ENCODE data around the gene GTPBP1. TPM values are rescaled to one million over a fixed set of nuclear protein-coding genes. Genes with fewer than 3 reads are reported as not detected.

Gene GTPBP1
- total and polyA plus RNA-seq, 11 donors: 15.6 to 45.3 (median 28.1) TPM

DNA sequence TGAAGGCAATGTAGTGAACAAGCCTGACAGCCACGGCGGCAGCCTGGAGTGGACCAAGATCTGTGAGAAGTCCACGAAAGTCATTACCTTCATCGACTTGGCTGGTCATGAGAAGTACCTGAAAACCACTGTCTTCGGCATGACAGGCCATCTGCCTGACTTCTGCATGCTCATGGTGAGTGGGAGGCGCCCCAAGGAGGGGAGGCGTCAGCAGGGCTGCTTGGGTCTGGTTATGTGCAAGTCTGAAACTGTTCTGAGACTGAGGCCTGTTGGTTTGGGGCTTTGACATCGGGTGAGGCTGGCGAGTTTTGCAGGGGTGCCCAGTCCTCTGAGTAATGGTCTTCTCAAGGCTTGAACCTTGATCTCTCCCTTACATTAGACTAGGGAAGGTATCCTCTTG, 11.1 kb downstream of the GTPBP1 start:
- H3K9me3 ChIP-seq: no peaks in the 10 kb centered on the region
- DNase-seq (peak in 1 of 5 donors; percentile 14), ATAC-seq (no peak)
- H3K27me3 ChIP-seq: no peaks in the 10 kb centered on the region
- WGBS, 4 donors: 89 to 96% (median 91%) methylated on average over 6 to 9 of the region's 9 CpGs
- H3K36me3 ChIP-seq: peaks cover 0 to 70% (median 42%) of the 10 kb centered on the region in 9 donors
- H3K4me1 ChIP-seq: peaks cover 0 to 43% (median 27%) of the 10 kb centered on the region in 12 donors
- no peak overlapping the region for H3K4me3 ChIP-seq
- TF ChIP-seq CTCF (IDR thresholded peaks at IDR 0.05): no peak
- H3K27ac ChIP-seq: no peak overlapping the region
- intact Hi-C loops (cut with DNase I): loop anchor here in 1 of 10 donors (5.0 kb wide), 1 partner anchor 35 kb away; no protein-coding TSS in a partner anchor

- TF ChIP-seq CTCF (IDR thresholded peaks at IDR 0.05) (no peak), POLR2A (IDR thresholded peaks at IDR 0.05) (no peak)
- no peak for DNase-seq
- Histone ChIP-seq H3K9me3 (no peaks in the 10 kb centered on the region), H3K4me1 (peaks cover 0 to 39% (median 26%) of the 10 kb centered on the region in 12 donors), H3K27me3 (no peaks in the 10 kb centered on the region), H3K27ac (no peak overlapping the region), H3K36me3 (peaks cover 0 to 72% (median 46%) of the 10 kb centered on the region in 9 donors), H3K4me3 (no peak overlapping the region)
- 85 to 95% (median 91%) methylated on average over 6 of the region's 6 CpGs for WGBS, 4 donors
- intact Hi-C loops (cut with DNase I): loop anchor here in 1 of 10 donors (5.0 kb wide), 1 partner anchor 35 kb away; no protein-coding TSS in a partner anchor
- no peak for ATAC-seq
Observed at GRCh38 chr22:38717244-38717643, 11.5 kb downstream of the GTPBP1 start.

DNA sequence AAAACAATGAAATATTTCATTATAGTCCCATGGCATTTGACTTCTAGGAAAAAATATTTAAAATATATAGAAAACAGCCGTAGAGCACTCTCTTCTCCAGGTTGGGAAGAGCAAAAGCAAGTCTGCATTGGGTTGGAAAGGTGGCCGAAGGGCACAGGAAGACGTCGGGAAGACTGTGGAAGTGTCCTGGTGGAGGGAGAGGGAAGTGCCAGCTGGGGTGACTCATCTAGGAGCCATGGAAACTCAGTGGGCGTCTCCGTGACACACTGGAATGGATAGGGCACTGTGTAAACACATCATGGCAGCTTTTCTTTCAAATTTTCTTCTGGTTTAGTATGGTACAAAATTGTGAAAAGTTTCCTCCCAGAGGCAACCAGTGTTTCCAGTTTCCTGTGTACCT, 12.7 kb downstream of the GTPBP1 start:
- Histone ChIP-seq H3K27me3 (no peaks in the 10 kb centered on the region), H3K36me3 (peaks cover 0 to 81% (median 58%) of the 10 kb centered on the region in 9 donors), H3K27ac (peak overlapping the region in 2 of 12 donors; percentile 25 to 49), H3K9me3 (no peaks in the 10 kb centered on the region), H3K4me1 (peaks cover 0 to 28% (median 17%) of the 10 kb centered on the region in 12 donors), H3K4me3 (no peak overlapping the region)
- ATAC-seq: peak in 3 of 4 donors; percentile 66 to 89 (median 86)
- 34 to 50% (median 42%) methylated on average over 6 of the region's 6 CpGs for WGBS, 4 donors
- peak in 2 of 5 donors; percentile 36 to 63 for DNase-seq
- intact Hi-C loops (cut with DNase I): loop anchor here in 1 of 10 donors (5.0 kb wide), 1 partner anchor 34 kb away; no protein-coding TSS in a partner anchor
- TF ChIP-seq CTCF (IDR thresholded peaks at IDR 0.05): peak in 8 of 12 donors; percentile 21 to 60 (median 34)
- TF ChIP-seq POLR2A (IDR thresholded peaks at IDR 0.05): no peak

- H3K9me3 ChIP-seq: no peaks in the 10 kb centered on the region
- peaks cover 0 to 89% (median 66%) of the 10 kb centered on the region in 9 donors for H3K36me3 ChIP-seq
- H3K27ac ChIP-seq: peak overlapping the region in 1 of 12 donors; percentile 49
- peaks cover 0 to 21% (median 10%) of the 10 kb centered on the region in 12 donors for H3K4me1 ChIP-seq
- no peaks in the 10 kb centered on the region for H3K27me3 ChIP-seq
- no peak for ATAC-seq
- no peak overlapping the region for H3K4me3 ChIP-seq
- intact Hi-C loops (cut with DNase I): loop anchor here in 1 of 10 donors (5.0 kb wide), 1 partner anchor 33 kb away; no protein-coding TSS in a partner anchor
- WGBS, 4 donors: 93 to 95% (median 93%) methylated on average over 6 of the region's 6 CpGs
- peak in 1 of 5 donors; percentile 13 for DNase-seq
- TF ChIP-seq POLR2A (IDR thresholded peaks at IDR 0.05) (no peak), CTCF (IDR thresholded peaks at IDR 0.05) (no peak)
Observed at GRCh38 chr22:38719196-38719595, 13.5 kb downstream of the GTPBP1 start.

All from heart left ventricle (tissue), 16 donors.